DMS53 (cell line): ENCODE data around the gene GID8.

Source experiments
- DNase-seq: peaks from one replicate; lab custom pipeline; 2025; lab: John Stamatoyannopoulos, UW

Gene GID8

GRCh38 chr20:62938105-62938888, at the start of gene GID8:
Gene GID8 (plus strand): TSS chr20:62938147. CDS start chr20:62941503, 3,356 bp downstream.
- peak; percentile 77 for DNase-seq

GRCh38 chr20:62888406-62888805, 49.5 kb upstream of the GID8 start:
- no peak for DNase-seq

GRCh38 chr20:62888910-62889309, 49.0 kb upstream of the GID8 start:
- no peak for DNase-seq

GRCh38 chr20:62889411-62889810, 48.5 kb upstream of the GID8 start:
- no peak for DNase-seq

- DNase-seq, result no peak
Measured at GRCh38 chr20:62889871-62890270, 48.1 kb upstream of the GID8 start.

GRCh38 chr20:62890444-62890843, 47.5 kb upstream of the GID8 start:
- no peak for DNase-seq

- DNase-seq, result no peak
Measured at GRCh38 chr20:62891111-62891510, 46.8 kb upstream of the GID8 start.

GRCh38 chr20:62892348-62893304, 45.3 kb upstream of the GID8 start:
- DNase-seq, result no peak

GRCh38 chr20:62893700-62894099, 44.2 kb upstream of the GID8 start:
- no peak for DNase-seq

GRCh38 chr20:62894261-62894660, 43.7 kb upstream of the GID8 start:
- DNase-seq, result no peak

GRCh38 chr20:62895539-62895938, 42.4 kb upstream of the GID8 start:
- no peak for DNase-seq

- no peak for DNase-seq
Measured at GRCh38 chr20:62896526-62896925, 41.4 kb upstream of the GID8 start.

- DNase-seq, result no peak
Measured at GRCh38 chr20:62897666-62898065, 40.3 kb upstream of the GID8 start.

GRCh38 chr20:62898093-62898964, 39.6 kb upstream of the GID8 start:
- DNase-seq, result no peak

- no peak for DNase-seq
Measured at GRCh38 chr20:62898970-62899632, 38.8 kb upstream of the GID8 start.

GRCh38 chr20:62899633-62900051, 38.3 kb upstream of the GID8 start:
- peak; percentile 24 for DNase-seq

GRCh38 chr20:62900052-62900691, 37.8 kb upstream of the GID8 start:
- DNase-seq, result peak; percentile 89

GRCh38 chr20:62900692-62901584, 37.0 kb upstream of the GID8 start:
- DNase-seq, result peak; percentile 93

GRCh38 chr20:62901891-62902290, 36.1 kb upstream of the GID8 start:
- DNase-seq, result no peak
